Measurements from ENCODE around the gene BICC1. TPM values are rescaled to one million over a fixed set of nuclear protein-coding genes. Genes with fewer than 3 reads are reported as not detected.

BICC1 gene
- total and polyA plus RNA-seq, 2 of the 4 experiments (the other 2 are of a cell fraction) = 5.7 to 42.5 TPM

GRCh38 chr10:58773944-58774343, 261.3 kb downstream of the BICC1 start:
- H3K9me1 ChIP-seq (ENCODE audit: insufficient read depth, low read length) = peaks cover 9% of the 10 kb centered on the region; the same call in 1 of the 2 replicates
- dilution Hi-C loops (cut with HindIII; ENCODE audit: low sequenced_read_pairs, unreplicated experiment) (no loop called here), intact Hi-C loops (cut with micrococcal nuclease) (no loop called here), in situ Hi-C loops (cut with MboI; ENCODE audit: low sequenced_read_pairs) (no loop called here)
- H2BK120ac ChIP-seq (ENCODE audit: low read depth, low read length) = no peak overlapping the region
- H4K8ac ChIP-seq (ENCODE audit: low read depth in 2 of 2, low read length in 2 of 2) = no peak overlapping the region
- no peak overlapping the region for H2BK5ac ChIP-seq (ENCODE audit: low read depth, low read length, poor library complexity, severe bottlenecking)
- CTCF ChIA-PET = no interaction called here
- no peak overlapping the region for H2AK5ac ChIP-seq (ENCODE audit: low read depth, low read length)
- DNase-seq (no peak), ATAC-seq (ENCODE audit: low read depth) (no peak)
- no peaks in the 10 kb centered on the region for H3K9me3 ChIP-seq (ENCODE audit: control insufficient read depth, insufficient read depth, low read length)
- H4K20me1 ChIP-seq (ENCODE audit: insufficient read depth, low read length) = peaks cover 5% of the 10 kb centered on the region; the same call in 1 of the 2 replicates
- H3K36me3 ChIP-seq (ENCODE audit: control insufficient read depth, insufficient read depth, low read length) = no peaks in the 10 kb centered on the region
- BruUV-seq (replicated peaks) = no TSS peak
- no peak overlapping the region for H3K14ac ChIP-seq (replicated peaks; ENCODE audit: low read depth, low read length)
- no peak overlapping the region for H3K27ac ChIP-seq (ENCODE audit: insufficient read depth, low read length)
- H3K9ac ChIP-seq (ENCODE audit: low read depth, low read length) = no peak overlapping the region
- H3K4me2 ChIP-seq (ENCODE audit: low read depth, low read length) = no peak overlapping the region
- H2AK9ac ChIP-seq (replicated peaks; ENCODE audit: low read depth, low read length, poor library complexity) = no peak overlapping the region
- H4K5ac ChIP-seq (ENCODE audit: low read depth, low read length) = no peak overlapping the region
- H3K18ac ChIP-seq (ENCODE audit: low read depth, low read length) = no peak overlapping the region
- peaks cover 10% of the 10 kb centered on the region for H3K4me1 ChIP-seq (ENCODE audit: control insufficient read depth, insufficient read depth, low read length)
- H2BK15ac ChIP-seq (ENCODE audit: low read depth, low read length) = no peak overlapping the region
- H3K23ac ChIP-seq (ENCODE audit: low read depth, low read length) = no peak overlapping the region
- WGBS, 2 experiments (ENCODE audit: extremely low coverage in 2 of 2, insufficient read length in 1 of 2) = no CpG with 5 or more reads among the region's 1 CpG
- H3K27me3 ChIP-seq (ENCODE audit: control insufficient read depth, insufficient read depth, low read length) = no peaks in the 10 kb centered on the region
- H2AFZ ChIP-seq (replicated peaks; ENCODE audit: low read length, poor library complexity) = no peak overlapping the region
- peaks cover 2 to 4% of the 10 kb centered on the region in 2 experiments; a peak in 3 of 4 replicates for H3K79me1 ChIP-seq (ENCODE audit: low read depth in 1 of 2, low read length in 2 of 2)
- H3K4me3 ChIP-seq (ENCODE audit: insufficient read depth, low read depth, low read length) = no peak overlapping the region
- TF ChIP-seq FOS (IDR thresholded peaks at IDR 0.05; ENCODE audit: low read depth, low read length) = no peak
- TF ChIP-seq MAFK (IDR thresholded peaks at IDR 0.05; ENCODE audit: low read depth, low read length) = no peak
- TF ChIP-seq USF2 (IDR thresholded peaks at IDR 0.05; ENCODE audit: low read depth, low read length) = no peak
- no peak for TF ChIP-seq MAZ (IDR thresholded peaks at IDR 0.05; ENCODE audit: borderline replicate concordance, low read depth, low read length)
- no peak overlapping the region for H3K56ac ChIP-seq (ENCODE audit: extremely low read depth, insufficient read depth, low read length)
- no peak overlapping the region for H4K91ac ChIP-seq (ENCODE audit: insufficient read depth, low read depth, low read length)
- no peak overlapping the region for H3K4ac ChIP-seq (ENCODE audit: low read depth, low read length)
- no peak overlapping the region; the same call in 1 of the 2 replicates for H2BK20ac ChIP-seq (ENCODE audit: low read depth, low read length)
- POLR2A ChIA-PET (ENCODE audit: unreplicated experiment) = no interaction called here

Measured in IMR-90 (cell line).